ENCODE results near the gene CXCR5.

DNA sequence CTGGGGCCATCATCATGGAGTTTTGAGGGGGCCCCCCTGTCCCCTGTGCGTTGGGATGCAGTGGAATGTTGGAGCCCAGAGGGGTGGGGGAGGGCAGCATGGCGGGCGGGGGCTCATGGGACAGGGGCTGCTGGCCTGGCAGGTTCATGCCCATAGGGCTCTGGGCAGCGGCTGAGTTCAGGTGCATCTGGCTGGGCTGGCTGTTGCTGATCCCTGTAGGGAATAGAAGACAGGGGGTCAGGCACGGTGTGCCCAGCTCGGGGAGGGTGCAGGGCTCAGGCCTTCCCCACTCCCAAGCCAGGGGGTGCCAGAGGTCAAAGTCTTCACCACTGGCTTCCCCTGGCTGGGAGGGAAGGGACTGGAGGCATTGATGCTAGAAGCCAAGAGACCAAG is 15.6 kb downstream of the CXCR5 start:
- TF ChIP-seq CTCF (IDR thresholded peaks at IDR 0.05 in 8 of 11, conservative IDR thresholded peaks at IDR 0.05 in 3 of 11), result no peak
- no peak for TF ChIP-seq POLR2AphosphoS5 (IDR thresholded peaks at IDR 0.05)
- TF ChIP-seq POLR2A (IDR thresholded peaks at IDR 0.05), result no peak

All from spleen (tissue), 7 donors.